WTC11 (cell line): ENCODE results near the gene NDUFB10. TPM values are rescaled to one million over a fixed set of nuclear protein-coding genes. Genes with fewer than 3 reads are reported as not detected.

Source experiments
- ATAC-seq: fragments of 200-7000 bp; cut with Tn5 transposase; 2 replicates; pipeline ENCODE4 v1.10.0; 2021; ENCODE audit warnings: mild to moderate bottlenecking, moderate library complexity
- CTCF ChIA-PET: fragments of 300-600 bp; sonication (Branson Sonifier 250); formaldehyde crosslinking; loops from one replicate; lab custom pipeline; 2021; ENCODE audit warnings: antibody characterized with exemption; lab: Charles Lee
- POLR2A ChIA-PET: fragments of 350-600 bp; sonication (Branson Sonifier 250); formaldehyde crosslinking; loops from one replicate; lab custom pipeline; 2021; ENCODE audit warnings: antibody characterized with exemption; lab: Charles Lee
- DNase-seq: peaks from one replicate; pipeline ENCODE4 v3.0.0; 2021; ENCODE audit warnings: low spot score
- H3K27ac Mint-ChIP-seq: 2 replicates; pipeline ENCODE4 v1.8.0; 2021; ENCODE audit warnings: mixed read lengths
- H3K27me3 Mint-ChIP-seq: 2 replicates; pipeline ENCODE4 v1.8.0; 2021; ENCODE audit warnings: low read depth, mild to moderate bottlenecking, moderate library complexity, mixed read lengths
- H3K36me3 Mint-ChIP-seq: 2 replicates; pipeline ENCODE4 v1.8.0; 2021; ENCODE audit warnings: mixed read lengths
- H3K4me1 Mint-ChIP-seq: 2 replicates; pipeline ENCODE4 v1.8.0; 2022; ENCODE audit warnings: mixed read lengths
- H3K4me3 Mint-ChIP-seq: 2 replicates; pipeline ENCODE4 v1.8.0; 2021; ENCODE audit warnings: mild to moderate bottlenecking, moderate library complexity, mixed read lengths
- H3K9me3 Mint-ChIP-seq: 2 replicates; pipeline ENCODE4 v1.8.0; 2021; ENCODE audit warnings: mixed read lengths
- ATF1 ChIP-seq: sonication (generic); formaldehyde crosslinking; IDR thresholded peaks from 2 replicates; pipeline ENCODE4 v1.8.1; 2023; ENCODE audit warnings: mild to moderate bottlenecking, moderate library complexity, missing genetic modification reagents
- CREB1 ChIP-seq: sonication (generic); formaldehyde crosslinking; IDR thresholded peaks from 2 replicates; pipeline ENCODE4 v1.8.0; 2023; ENCODE audit warnings: mild to moderate bottlenecking, missing genetic modification reagents
- GRHL2 ChIP-seq: fragments of 250-450 bp; sonication (Bioruptor Pico); IDR thresholded peaks from 2 replicates; pipeline ENCODE4 v1.8.0; 2022; ENCODE audit warnings: mild to moderate bottlenecking, moderate library complexity; ENCODE audit not compliant: insufficient replicate concordance, severe bottlenecking
- IRF2 ChIP-seq: sonication (generic); formaldehyde crosslinking; IDR thresholded peaks from 2 replicates; pipeline ENCODE4 v1.8.0; 2022; ENCODE audit warnings: low read depth, missing genetic modification reagents, borderline replicate concordance
- MXD4 ChIP-seq: fragments of 250-450 bp; sonication (Bioruptor Pico); IDR thresholded peaks from 2 replicates; pipeline ENCODE4 v1.8.0; 2021; ENCODE audit warnings: mild to moderate bottlenecking, moderate library complexity, borderline replicate concordance
- NFE2L1 ChIP-seq: sonication (generic); formaldehyde crosslinking; IDR thresholded peaks from 2 replicates; pipeline ENCODE4 v1.8.1; 2023; ENCODE audit warnings: missing genetic modification reagents
- NFYB ChIP-seq: sonication (generic); formaldehyde crosslinking; conservative IDR thresholded peaks from 2 replicates; pipeline ENCODE4 v1.8.0; 2022; ENCODE audit warnings: low read depth, missing genetic modification reagents
- ZBTB21 ChIP-seq: sonication (generic); formaldehyde crosslinking; IDR thresholded peaks from 2 replicates; pipeline ENCODE4 v1.8.1; 2023; ENCODE audit warnings: mild to moderate bottlenecking, missing genetic modification reagents, borderline replicate concordance
- ZNF138 ChIP-seq: sonication (generic); formaldehyde crosslinking; conservative IDR thresholded peaks from 2 replicates; pipeline ENCODE4 v1.8.1; 2022; ENCODE audit warnings: mild to moderate bottlenecking, moderate library complexity, missing genetic modification reagents
- ZNF219 ChIP-seq: sonication (generic); formaldehyde crosslinking; IDR thresholded peaks from 2 replicates; pipeline ENCODE4 v1.8.0; 2023; ENCODE audit warnings: missing genetic modification reagents, mild to moderate bottlenecking, borderline replicate concordance
- ZNF232 ChIP-seq: sonication (generic); formaldehyde crosslinking; IDR thresholded peaks from 2 replicates; pipeline ENCODE4 v1.8.0; 2022; ENCODE audit warnings: mild to moderate bottlenecking, missing genetic modification reagents
- ZNF263 ChIP-seq: sonication (generic); formaldehyde crosslinking; IDR thresholded peaks from 2 replicates; pipeline ENCODE4 v1.8.1; 2022; ENCODE audit warnings: low read depth, mild to moderate bottlenecking, moderate library complexity, missing genetic modification reagents
- total RNA-seq: library from RNA; stranded (reverse); gene quantifications from 3 replicates; pipeline ENCODE4 v1.2.3, GENCODE V29; 2021
- TF ChIP-seq, protein P1 (sequence below): fragments of 250-450 bp; sonication (Bioruptor Pico); IDR thresholded peaks from 2 replicates; pipeline ENCODE4 v1.9.0; 2021; ENCODE audit warnings: moderate library complexity, mild to moderate bottlenecking, inconsistent platforms, borderline replicate concordance
- TF ChIP-seq, protein P2 (sequence below): sonication (generic); formaldehyde crosslinking; IDR thresholded peaks from 2 replicates; pipeline ENCODE4 v1.8.0; 2023; ENCODE audit warnings: missing genetic modification reagents
- TF ChIP-seq, protein P3 (sequence below): sonication (generic); formaldehyde crosslinking; conservative IDR thresholded peaks from 2 replicates; pipeline ENCODE4 v1.8.1; 2022; ENCODE audit warnings: mild to moderate bottlenecking, missing genetic modification reagents
- TF ChIP-seq, protein P4 (sequence below): fragments of 250-450 bp; sonication (Bioruptor Pico); IDR thresholded peaks from 2 replicates; pipeline ENCODE4 v2.1.2; 2022; ENCODE audit warnings: mild to moderate bottlenecking, moderate library complexity
- TF ChIP-seq, protein P5 (sequence below): fragments of 250-450 bp; sonication (Bioruptor Pico); conservative IDR thresholded peaks from 2 replicates; pipeline ENCODE4 v1.9.0; 2021; ENCODE audit warnings: mild to moderate bottlenecking
- TF ChIP-seq, protein P6 (sequence below): sonication (generic); formaldehyde crosslinking; IDR thresholded peaks from 2 replicates; pipeline ENCODE4 v1.8.0; 2022; ENCODE audit warnings: mild to moderate bottlenecking, missing genetic modification reagents
- TF ChIP-seq, protein P7 (sequence below): sonication (generic); formaldehyde crosslinking; IDR thresholded peaks from 2 replicates; pipeline ENCODE4 v1.8.1; 2023; ENCODE audit warnings: mild to moderate bottlenecking, missing genetic modification reagents, moderate library complexity
- TF ChIP-seq, protein P8 (sequence below): sonication (generic); formaldehyde crosslinking; IDR thresholded peaks from 2 replicates; pipeline ENCODE4 v1.8.1; 2023; ENCODE audit warnings: mild to moderate bottlenecking, missing genetic modification reagents, borderline replicate concordance
- TF ChIP-seq, protein P9 (sequence below): sonication (generic); formaldehyde crosslinking; IDR thresholded peaks from 2 replicates; pipeline ENCODE4 v1.8.1; 2023; ENCODE audit warnings: mild to moderate bottlenecking, moderate library complexity, missing genetic modification reagents

The NDUFB10 gene
- total RNA-seq, 1 experiment from 2014 or later: 228 TPM

DNA sequence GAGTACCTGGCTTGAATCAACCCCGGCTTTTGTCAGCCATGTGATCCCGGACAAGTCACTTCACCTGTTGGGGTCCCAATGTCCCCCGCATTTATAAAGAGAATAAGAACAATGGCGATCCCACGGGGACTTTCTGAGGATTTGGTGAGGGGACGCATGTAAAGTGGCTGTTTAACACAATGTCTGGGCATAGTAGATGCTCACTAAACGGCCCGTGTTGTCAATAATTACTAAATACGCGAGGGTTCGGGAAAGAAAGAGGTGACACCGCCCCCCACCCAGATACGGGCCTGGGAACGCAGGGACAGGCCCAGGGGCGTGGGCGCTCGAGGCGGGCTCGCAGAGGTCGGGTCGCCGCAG, 32.2 kb downstream of the NDUFB10 start (continued):
- TF ChIP-seq IRF2: no peak
- TF ChIP-seq, all 79 proteins: peak for 0

DNA sequence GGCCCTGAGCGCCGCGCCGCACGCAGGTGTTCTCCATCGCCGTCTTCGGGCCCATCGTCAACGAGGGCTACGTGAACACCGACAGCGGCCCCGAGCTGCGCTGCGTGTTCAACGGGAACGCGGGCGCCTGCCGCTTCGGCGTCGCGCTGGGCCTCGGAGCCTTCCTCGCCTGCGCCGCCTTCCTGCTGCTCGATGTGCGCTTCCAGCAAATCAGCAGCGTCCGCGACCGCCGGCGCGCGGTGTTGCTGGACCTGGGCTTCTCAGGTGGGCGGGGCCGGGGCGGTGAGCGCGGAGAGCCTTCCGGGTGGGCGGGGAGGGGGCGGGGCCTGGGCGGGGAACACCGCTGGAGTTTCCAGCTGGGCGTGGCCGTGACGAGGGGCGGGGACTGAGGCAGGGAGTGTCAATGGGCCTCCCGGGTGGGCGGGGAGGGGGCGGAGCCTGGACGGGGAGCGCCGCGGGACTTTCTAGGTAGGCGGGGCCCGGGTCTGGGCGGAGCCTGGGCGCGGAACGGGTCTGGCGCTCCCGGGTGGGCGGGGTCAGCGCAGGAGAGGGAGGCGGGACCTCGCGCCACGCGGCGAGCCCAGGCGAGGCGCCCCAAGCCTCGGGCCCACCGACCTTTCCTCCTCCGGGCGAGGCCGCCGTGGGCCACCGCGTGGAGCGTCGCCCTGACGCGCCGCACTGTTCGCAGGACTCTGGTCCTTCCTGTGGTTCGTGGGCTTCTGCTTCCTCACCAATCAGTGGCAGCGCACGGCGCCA, 32.8 kb downstream of the NDUFB10 start:
- DNase-seq: peak; percentile 99
- peak; percentile 72 for ATAC-seq
- Mint-ChIP-seq H3K27me3 (peaks cover 24% of the 10 kb centered on the region), H3K27ac (no peak overlapping the region), H3K4me3 (peak overlapping the region; percentile 76), H3K9me3 (no peaks in the 10 kb centered on the region), H3K36me3 (peaks cover under 1% of the 10 kb centered on the region; the same call in 1 of the 2 replicates), H3K4me1 (peaks cover 17% of the 10 kb centered on the region)
- CTCF ChIA-PET: interaction anchor here (0.5 to 6.4 kb wide), 19 partner anchors 8 to 1209 kb away, joined by 3 to 59 read pairs (median 5); partner anchors contain the start of genes GFER, NTHL1 and TSC2
- POLR2A ChIA-PET: interaction anchor here (0.7 to 1.7 kb wide), 5 partner anchors 13 to 163 kb away, joined by 3 to 13 read pairs (median 4); partner anchors contain the start of genes RPS2, TBL3 and TRAF7
- TF ChIP-seq, protein P1, sequence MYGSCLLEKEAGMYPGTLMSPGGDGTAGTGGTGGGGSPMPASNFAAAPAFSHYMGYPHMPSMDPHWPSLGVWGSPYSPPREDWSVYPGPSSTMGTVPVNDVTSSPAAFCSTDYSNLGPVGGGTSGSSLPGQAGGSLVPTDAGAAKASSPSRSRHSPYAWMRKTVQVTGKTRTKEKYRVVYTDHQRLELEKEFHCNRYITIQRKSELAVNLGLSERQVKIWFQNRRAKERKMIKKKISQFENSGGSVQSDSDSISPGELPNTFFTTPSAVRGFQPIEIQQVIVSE (CRISPR knock-in tag): no peak
- TF ChIP-seq, protein P2, sequence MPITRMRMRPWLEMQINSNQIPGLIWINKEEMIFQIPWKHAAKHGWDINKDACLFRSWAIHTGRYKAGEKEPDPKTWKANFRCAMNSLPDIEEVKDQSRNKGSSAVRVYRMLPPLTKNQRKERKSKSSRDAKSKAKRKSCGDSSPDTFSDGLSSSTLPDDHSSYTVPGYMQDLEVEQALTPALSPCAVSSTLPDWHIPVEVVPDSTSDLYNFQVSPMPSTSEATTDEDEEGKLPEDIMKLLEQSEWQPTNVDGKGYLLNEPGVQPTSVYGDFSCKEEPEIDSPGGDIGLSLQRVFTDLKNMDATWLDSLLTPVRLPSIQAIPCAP (CRISPR knock-in tag): peak; percentile 88; the same call in 1 of the 2 replicates
- TF ChIP-seq GRHL2 (CRISPR knock-in tag): no peak
- TF ChIP-seq, protein P3, sequence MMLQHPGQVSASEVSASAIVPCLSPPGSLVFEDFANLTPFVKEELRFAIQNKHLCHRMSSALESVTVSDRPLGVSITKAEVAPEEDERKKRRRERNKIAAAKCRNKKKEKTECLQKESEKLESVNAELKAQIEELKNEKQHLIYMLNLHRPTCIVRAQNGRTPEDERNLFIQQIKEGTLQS: no peak
- TF ChIP-seq MXD4: no peak
- TF ChIP-seq, protein P4, sequence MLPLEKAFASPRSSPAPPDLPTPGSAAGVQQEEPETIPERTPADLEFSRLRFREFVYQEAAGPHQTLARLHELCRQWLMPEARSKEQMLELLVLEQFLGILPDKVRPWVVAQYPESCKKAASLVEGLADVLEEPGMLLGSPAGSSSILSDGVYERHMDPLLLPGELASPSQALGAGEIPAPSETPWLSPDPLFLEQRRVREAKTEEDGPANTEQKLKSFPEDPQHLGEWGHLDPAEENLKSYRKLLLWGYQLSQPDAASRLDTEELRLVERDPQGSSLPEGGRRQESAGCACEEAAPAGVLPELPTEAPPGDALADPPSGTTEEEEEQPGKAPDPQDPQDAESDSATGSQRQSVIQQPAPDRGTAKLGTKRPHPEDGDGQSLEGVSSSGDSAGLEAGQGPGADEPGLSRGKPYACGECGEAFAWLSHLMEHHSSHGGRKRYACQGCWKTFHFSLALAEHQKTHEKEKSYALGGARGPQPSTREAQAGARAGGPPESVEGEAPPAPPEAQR (CRISPR knock-in tag): no peak
- peak; percentile 51; the same call in 1 of the 2 replicates for TF ChIP-seq NFYB
- peak; percentile 87; the same call in 1 of the 2 replicates for TF ChIP-seq NFE2L1 (CRISPR knock-in tag)
- TF ChIP-seq, protein P5, sequence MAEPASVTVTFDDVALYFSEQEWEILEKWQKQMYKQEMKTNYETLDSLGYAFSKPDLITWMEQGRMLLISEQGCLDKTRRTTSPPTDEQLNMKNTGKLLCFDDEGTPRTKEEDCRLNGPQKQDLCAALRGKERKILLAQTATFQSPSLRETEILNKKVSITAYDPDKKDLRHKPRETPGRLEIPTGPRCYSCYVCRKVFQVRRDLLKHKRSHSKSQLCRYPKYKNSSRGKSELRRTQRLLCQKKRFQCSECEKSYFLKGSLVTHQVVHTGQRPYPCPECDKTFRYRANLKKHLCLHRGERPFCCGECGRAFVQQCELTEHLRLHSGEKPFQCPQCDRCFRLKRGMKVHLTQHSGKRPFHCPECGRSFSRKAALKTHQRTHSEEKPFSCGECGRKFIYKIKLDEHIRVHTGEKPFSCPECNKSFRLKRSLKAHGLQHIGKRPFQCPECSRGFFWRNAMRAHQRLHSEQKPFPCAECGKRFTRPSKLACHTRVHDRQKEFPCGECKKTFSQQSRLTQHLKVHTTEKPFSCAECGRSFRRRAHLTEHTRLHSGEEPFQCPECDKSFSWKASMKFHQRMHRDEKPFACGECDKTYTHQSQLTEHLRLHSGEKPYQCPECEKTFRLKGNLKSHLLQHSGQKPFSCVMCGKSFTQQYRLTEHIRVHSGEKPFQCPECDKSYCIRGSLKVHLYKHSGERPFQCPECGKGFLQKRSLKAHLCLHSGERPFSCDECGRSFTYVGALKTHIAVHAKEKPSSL (CRISPR knock-in tag): no peak
- TF ChIP-seq ZNF232 (CRISPR knock-in tag): peak; percentile 77; the same call in 1 of the 2 replicates
- TF ChIP-seq CREB1 (CRISPR knock-in tag): peak; percentile 84; the same call in 1 of the 2 replicates
- peak; percentile 84; the same call in 1 of the 2 replicates for TF ChIP-seq ZNF219 (CRISPR knock-in tag)
- TF ChIP-seq, protein P6, sequence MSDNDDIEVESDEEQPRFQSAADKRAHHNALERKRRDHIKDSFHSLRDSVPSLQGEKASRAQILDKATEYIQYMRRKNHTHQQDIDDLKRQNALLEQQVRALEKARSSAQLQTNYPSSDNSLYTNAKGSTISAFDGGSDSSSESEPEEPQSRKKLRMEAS (CRISPR knock-in tag): peak; percentile 96
- TF ChIP-seq, protein P7, sequence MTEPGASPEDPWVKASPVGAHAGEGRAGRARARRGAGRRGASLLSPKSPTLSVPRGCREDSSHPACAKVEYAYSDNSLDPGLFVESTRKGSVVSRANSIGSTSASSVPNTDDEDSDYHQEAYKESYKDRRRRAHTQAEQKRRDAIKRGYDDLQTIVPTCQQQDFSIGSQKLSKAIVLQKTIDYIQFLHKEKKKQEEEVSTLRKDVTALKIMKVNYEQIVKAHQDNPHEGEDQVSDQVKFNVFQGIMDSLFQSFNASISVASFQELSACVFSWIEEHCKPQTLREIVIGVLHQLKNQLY (CRISPR knock-in tag): no peak
- TF ChIP-seq, protein P8, sequence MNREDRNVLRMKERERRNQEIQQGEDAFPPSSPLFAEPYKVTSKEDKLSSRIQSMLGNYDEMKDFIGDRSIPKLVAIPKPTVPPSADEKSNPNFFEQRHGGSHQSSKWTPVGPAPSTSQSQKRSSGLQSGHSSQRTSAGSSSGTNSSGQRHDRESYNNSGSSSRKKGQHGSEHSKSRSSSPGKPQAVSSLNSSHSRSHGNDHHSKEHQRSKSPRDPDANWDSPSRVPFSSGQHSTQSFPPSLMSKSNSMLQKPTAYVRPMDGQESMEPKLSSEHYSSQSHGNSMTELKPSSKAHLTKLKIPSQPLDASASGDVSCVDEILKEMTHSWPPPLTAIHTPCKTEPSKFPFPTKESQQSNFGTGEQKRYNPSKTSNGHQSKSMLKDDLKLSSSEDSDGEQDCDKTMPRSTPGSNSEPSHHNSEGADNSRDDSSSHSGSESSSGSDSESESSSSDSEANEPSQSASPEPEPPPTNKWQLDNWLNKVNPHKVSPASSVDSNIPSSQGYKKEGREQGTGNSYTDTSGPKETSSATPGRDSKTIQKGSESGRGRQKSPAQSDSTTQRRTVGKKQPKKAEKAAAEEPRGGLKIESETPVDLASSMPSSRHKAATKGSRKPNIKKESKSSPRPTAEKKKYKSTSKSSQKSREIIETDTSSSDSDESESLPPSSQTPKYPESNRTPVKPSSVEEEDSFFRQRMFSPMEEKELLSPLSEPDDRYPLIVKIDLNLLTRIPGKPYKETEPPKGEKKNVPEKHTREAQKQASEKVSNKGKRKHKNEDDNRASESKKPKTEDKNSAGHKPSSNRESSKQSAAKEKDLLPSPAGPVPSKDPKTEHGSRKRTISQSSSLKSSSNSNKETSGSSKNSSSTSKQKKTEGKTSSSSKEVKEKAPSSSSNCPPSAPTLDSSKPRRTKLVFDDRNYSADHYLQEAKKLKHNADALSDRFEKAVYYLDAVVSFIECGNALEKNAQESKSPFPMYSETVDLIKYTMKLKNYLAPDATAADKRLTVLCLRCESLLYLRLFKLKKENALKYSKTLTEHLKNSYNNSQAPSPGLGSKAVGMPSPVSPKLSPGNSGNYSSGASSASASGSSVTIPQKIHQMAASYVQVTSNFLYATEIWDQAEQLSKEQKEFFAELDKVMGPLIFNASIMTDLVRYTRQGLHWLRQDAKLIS: 0 out of 2 replicates have a peak, but pooled peaks have one; percentile 51
- TF ChIP-seq IRF2: 0 out of 2 replicates have a peak, but pooled peaks have one; percentile 57
- TF ChIP-seq ZNF263: peak; percentile 51; the same call in 1 of the 2 replicates
- TF ChIP-seq ZNF138 (CRISPR knock-in tag): no peak
- TF ChIP-seq ATF1 (CRISPR knock-in tag): peak; percentile 76; the same call in 1 of the 2 replicates
- TF ChIP-seq, protein P9, sequence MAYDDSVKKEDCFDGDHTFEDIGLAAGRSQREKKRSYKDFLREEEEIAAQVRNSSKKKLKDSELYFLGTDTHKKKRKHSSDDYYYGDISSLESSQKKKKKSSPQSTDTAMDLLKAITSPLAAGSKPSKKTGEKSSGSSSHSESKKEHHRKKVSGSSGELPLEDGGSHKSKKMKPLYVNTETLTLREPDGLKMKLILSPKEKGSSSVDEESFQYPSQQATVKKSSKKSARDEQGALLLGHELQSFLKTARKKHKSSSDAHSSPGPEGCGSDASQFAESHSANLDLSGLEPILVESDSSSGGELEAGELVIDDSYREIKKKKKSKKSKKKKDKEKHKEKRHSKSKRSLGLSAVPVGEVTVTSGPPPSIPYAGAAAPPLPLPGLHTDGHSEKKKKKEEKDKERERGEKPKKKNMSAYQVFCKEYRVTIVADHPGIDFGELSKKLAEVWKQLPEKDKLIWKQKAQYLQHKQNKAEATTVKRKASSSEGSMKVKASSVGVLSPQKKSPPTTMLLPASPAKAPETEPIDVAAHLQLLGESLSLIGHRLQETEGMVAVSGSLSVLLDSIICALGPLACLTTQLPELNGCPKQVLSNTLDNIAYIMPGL (CRISPR knock-in tag): 0 out of 2 replicates have a peak, but pooled peaks have one; percentile 8
- peak; percentile 70 for TF ChIP-seq ZBTB21 (CRISPR knock-in tag)
